ENCODE measurements around the gene TUBB4B. TPM values are rescaled to one million over a fixed set of nuclear protein-coding genes. Genes with fewer than 3 reads are reported as not detected.

Gene TUBB4B
- total and polyA plus RNA-seq, 2 experiments from 2014 or later = 334 to 389 TPM

DNA sequence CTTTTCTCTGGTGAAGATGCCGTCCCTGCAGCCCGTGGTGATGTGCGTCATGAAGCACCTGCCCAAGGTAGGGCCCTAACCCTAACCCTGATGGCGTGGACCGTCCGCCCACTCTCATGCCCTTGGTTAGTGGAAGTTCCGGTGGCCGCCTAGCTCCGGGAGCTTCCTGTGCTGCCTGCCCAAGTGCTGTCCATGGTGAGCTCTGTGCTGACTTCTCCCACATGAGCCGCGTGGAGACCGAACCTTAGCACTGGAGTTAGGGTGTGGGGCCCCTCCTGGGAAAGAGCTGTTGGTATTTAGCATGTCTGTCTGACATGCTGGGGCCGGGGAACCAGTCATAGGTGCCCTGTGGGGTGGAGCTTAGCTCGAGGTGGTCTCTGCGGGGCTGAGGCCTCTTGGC is 15.3 kb downstream of the TUBB4B start (continued):
- TF ChIP-seq REST (IDR thresholded peaks at IDR 0.05; ENCODE audit: unreplicated experiment) = no peak

DNA sequence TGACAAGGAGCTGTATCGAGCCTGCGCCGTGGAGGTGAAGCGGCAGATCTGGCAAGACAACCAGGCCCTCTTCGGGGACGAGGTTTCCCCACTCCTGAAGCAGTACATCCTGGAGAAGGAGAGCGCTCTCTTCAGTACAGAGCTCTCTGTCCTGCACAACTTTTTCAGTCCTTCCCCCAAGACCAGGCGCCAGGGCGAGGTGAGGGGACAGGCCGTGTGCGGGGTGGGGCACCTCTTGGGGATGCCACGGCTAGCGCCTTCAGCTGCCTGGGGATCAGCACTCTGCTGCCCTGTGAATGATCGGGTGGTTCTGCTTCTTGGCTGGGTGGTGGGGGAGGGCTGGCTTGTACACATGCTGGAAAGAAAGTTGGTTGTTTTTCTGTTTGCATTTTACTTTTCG is 15.8 kb downstream of the TUBB4B start:
- Histone ChIP-seq H3K36me3 (ENCODE audit: insufficient read depth) (peaks cover 9% of the 10 kb centered on the region), H2AFZ (no peak overlapping the region), H4K20me1 (replicated peaks; ENCODE audit: insufficient read depth) (no peaks in the 10 kb centered on the region; the same call in 1 of the 2 replicates), H3K9me2 (ENCODE audit: insufficient read depth) (no peaks in the 10 kb centered on the region), H3K4me3 (peak overlapping the region; percentile 96; the same call in 1 of the 2 replicates), H3K27ac (ENCODE audit: low read depth) (no peak overlapping the region), H3K27me3 (ENCODE audit: insufficient read depth) (peaks cover 4% of the 10 kb centered on the region; the same call in 1 of the 2 replicates), H3K4me1 (ENCODE audit: insufficient read depth) (peaks cover 13% of the 10 kb centered on the region; the same call in 1 of the 2 replicates), H3F3A (replicated peaks; ENCODE audit: low read depth) (peaks cover 16% of the 10 kb centered on the region), H3K79me2 (replicated peaks; ENCODE audit: insufficient read depth) (peaks cover 24% of the 10 kb centered on the region), H3K4me2 (peak overlapping the region; percentile 94; the same call in 1 of the 2 replicates)
- H3K27me3 Mint-ChIP-seq (ENCODE audit: insufficient read depth, low read depth, poor library complexity) = peaks cover 20% of the 10 kb centered on the region
- no peaks in the 10 kb centered on the region; the same call in 2 of the 3 replicates for H3K9me3 Mint-ChIP-seq
- DNase-seq (ENCODE audit: low spot score) (no peak), ATAC-seq (no peak)
- peaks cover 9% of the 10 kb centered on the region for H3K4me1 Mint-ChIP-seq
- no peak overlapping the region for H3K27ac Mint-ChIP-seq
- H3K36me3 Mint-ChIP-seq (ENCODE audit: low read depth) = peaks cover 19% of the 10 kb centered on the region
- peak overlapping the region; percentile 89 for H3K4me3 Mint-ChIP-seq
- no peak for TF ChIP-seq ZNF114 (CRISPR knock-in tag; IDR thresholded peaks at IDR 0.05)
- no peak for TF ChIP-seq CTCF (conservative IDR thresholded peaks at IDR 0.05; ENCODE audit: low read depth in 2 of 2)
- TF ChIP-seq, protein P1, sequence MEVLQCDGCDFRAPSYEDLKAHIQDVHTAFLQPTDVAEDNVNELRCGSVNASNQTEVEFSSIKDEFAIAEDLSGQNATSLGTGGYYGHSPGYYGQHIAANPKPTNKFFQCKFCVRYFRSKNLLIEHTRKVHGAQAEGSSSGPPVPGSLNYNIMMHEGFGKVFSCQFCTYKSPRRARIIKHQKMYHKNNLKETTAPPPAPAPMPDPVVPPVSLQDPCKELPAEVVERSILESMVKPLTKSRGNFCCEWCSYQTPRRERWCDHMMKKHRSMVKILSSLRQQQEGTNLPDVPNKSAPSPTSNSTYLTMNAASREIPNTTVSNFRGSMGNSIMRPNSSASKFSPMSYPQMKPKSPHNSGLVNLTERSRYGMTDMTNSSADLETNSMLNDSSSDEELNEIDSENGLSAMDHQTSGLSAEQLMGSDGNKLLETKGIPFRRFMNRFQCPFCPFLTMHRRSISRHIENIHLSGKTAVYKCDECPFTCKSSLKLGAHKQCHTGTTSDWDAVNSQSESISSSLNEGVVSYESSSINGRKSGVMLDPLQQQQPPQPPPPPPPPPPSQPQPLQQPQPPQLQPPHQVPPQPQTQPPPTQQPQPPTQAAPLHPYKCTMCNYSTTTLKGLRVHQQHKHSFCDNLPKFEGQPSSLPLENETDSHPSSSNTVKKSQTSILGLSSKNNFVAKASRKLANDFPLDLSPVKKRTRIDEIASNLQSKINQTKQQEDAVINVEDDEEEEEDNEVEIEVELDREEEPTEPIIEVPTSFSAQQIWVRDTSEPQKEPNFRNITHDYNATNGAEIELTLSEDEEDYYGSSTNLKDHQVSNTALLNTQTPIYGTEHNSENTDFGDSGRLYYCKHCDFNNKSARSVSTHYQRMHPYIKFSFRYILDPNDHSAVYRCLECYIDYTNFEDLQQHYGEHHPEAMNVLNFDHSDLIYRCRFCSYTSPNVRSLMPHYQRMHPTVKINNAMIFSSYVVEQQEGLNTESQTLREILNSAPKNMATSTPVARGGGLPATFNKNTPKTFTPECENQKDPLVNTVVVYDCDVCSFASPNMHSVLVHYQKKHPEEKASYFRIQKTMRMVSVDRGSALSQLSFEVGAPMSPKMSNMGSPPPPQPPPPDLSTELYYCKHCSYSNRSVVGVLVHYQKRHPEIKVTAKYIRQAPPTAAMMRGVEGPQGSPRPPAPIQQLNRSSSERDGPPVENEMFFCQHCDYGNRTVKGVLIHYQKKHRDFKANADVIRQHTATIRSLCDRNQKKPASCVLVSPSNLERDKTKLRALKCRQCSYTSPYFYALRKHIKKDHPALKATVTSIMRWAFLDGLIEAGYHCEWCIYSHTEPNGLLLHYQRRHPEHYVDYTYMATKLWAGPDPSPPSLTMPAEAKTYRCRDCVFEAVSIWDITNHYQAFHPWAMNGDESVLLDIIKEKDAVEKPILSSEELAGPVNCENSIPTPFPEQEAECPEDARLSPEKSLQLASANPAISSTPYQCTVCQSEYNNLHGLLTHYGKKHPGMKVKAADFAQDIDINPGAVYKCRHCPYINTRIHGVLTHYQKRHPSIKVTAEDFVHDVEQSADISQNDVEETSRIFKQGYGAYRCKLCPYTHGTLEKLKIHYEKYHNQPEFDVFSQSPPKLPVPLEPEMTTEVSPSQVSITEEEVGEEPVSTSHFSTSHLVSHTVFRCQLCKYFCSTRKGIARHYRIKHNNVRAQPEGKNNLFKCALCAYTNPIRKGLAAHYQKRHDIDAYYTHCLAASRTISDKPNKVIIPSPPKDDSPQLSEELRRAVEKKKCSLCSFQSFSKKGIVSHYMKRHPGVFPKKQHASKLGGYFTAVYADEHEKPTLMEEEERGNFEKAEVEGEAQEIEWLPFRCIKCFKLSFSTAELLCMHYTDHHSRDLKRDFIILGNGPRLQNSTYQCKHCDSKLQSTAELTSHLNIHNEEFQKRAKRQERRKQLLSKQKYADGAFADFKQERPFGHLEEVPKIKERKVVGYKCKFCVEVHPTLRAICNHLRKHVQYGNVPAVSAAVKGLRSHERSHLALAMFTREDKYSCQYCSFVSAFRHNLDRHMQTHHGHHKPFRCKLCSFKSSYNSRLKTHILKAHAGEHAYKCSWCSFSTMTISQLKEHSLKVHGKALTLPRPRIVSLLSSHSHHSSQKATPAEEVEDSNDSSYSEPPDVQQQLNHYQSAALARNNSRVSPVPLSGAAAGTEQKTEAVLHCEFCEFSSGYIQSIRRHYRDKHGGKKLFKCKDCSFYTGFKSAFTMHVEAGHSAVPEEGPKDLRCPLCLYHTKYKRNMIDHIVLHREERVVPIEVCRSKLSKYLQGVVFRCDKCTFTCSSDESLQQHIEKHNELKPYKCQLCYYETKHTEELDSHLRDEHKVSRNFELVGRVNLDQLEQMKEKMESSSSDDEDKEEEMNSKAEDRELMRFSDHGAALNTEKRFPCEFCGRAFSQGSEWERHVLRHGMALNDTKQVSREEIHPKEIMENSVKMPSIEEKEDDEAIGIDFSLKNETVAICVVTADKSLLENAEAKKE (CRISPR knock-in tag; IDR thresholded peaks at IDR 0.05) = no peak
- TF ChIP-seq, protein P2, sequence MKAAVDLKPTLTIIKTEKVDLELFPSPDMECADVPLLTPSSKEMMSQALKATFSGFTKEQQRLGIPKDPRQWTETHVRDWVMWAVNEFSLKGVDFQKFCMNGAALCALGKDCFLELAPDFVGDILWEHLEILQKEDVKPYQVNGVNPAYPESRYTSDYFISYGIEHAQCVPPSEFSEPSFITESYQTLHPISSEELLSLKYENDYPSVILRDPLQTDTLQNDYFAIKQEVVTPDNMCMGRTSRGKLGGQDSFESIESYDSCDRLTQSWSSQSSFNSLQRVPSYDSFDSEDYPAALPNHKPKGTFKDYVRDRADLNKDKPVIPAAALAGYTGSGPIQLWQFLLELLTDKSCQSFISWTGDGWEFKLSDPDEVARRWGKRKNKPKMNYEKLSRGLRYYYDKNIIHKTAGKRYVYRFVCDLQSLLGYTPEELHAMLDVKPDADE (IDR thresholded peaks at IDR 0.05) = no peak
- TF ChIP-seq REST (IDR thresholded peaks at IDR 0.05; ENCODE audit: unreplicated experiment) = no peak
- TF ChIP-seq EZH2 (IDR thresholded peaks at IDR 0.05; ENCODE audit: low read depth, unreplicated experiment) = no peak
- no peak for TF ChIP-seq EZH2phosphoT487 (IDR thresholded peaks at IDR 0.05; ENCODE audit: unreplicated experiment)
- TF ChIP-seq NANOG (IDR thresholded peaks at IDR 0.05; ENCODE audit: borderline replicate concordance) = no peak

Data from GM23338 (cell line).